Esophagus squamous epithelium (tissue), 4 donors: Measurements from ENCODE around the gene AHNAK.

ENCODE experiments used
- POLR2A ChIP-seq, 4 donors: fragments of 450-650 bp; IDR thresholded peaks; one replicate each; pipeline ENCODE4 v1.6.1; 2017; ENCODE audit warnings: antibody characterized with exemption in 4 of 4, mild to moderate bottlenecking in 4 of 4, moderate library complexity in 3 of 4
- TF ChIP-seq, protein P1 (sequence below), 6 experiments: fragments of 450-650 bp in 4 of 6; fragments of 200-600 bp in 2 of 6; sonication (generic) in 2 of 6; IDR thresholded peaks; one replicate each; pipeline ENCODE4 v1.5.1; 2016 to 2019; ENCODE audit warnings: antibody characterized with exemption in 6 of 6, mild to moderate bottlenecking in 4 of 6, moderate library complexity in 4 of 6

- TF ChIP-seq, protein P1, sequence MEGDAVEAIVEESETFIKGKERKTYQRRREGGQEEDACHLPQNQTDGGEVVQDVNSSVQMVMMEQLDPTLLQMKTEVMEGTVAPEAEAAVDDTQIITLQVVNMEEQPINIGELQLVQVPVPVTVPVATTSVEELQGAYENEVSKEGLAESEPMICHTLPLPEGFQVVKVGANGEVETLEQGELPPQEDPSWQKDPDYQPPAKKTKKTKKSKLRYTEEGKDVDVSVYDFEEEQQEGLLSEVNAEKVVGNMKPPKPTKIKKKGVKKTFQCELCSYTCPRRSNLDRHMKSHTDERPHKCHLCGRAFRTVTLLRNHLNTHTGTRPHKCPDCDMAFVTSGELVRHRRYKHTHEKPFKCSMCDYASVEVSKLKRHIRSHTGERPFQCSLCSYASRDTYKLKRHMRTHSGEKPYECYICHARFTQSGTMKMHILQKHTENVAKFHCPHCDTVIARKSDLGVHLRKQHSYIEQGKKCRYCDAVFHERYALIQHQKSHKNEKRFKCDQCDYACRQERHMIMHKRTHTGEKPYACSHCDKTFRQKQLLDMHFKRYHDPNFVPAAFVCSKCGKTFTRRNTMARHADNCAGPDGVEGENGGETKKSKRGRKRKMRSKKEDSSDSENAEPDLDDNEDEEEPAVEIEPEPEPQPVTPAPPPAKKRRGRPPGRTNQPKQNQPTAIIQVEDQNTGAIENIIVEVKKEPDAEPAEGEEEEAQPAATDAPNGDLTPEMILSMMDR (IDR thresholded peaks at IDR 0.05), result peak in 1 of 6 experiments; percentile 22
- TF ChIP-seq POLR2A (IDR thresholded peaks at IDR 0.05), result peak in 2 of 4 donors; percentile 40 to 50
Measured at GRCh38 chr11:62545437-62546243, 966 bp downstream of the AHNAK start.
